Mucosa of rectum (tissue), 2 donors: Measurements from ENCODE around the gene CPNE1.
A peak's percentile ranks its signal among the peaks of the same experiment; 100 is the strongest.
"Not testable (repeated sequence)": the region's sequence is repeated elsewhere in the genome, so short reads cannot be mapped to it uniquely, and the experiment has no call there.

Experiments used
- H3K27ac ChIP-seq, 2 donors: one replicate each; pipeline ENCODE4 v1.7.0; 2013; ENCODE audit warnings: inconsistent platforms in 2 of 2, low read depth in 2 of 2, low read length in 2 of 2
- H3K27me3 ChIP-seq, 2 donors: one replicate each; pipeline ENCODE4 v1.7.0; 2013; ENCODE audit warnings: low read length in 2 of 2; ENCODE audit not compliant: control insufficient read depth in 2 of 2, insufficient read depth in 2 of 2
- H3K36me3 ChIP-seq, 2 donors: one replicate each; pipeline ENCODE4 v1.7.0; 2013; ENCODE audit warnings: low read length in 2 of 2; ENCODE audit not compliant: control insufficient read depth in 2 of 2, insufficient read depth in 2 of 2
- H3K4me1 ChIP-seq, 2 donors: one replicate each; pipeline ENCODE4 v1.7.0; 2013; ENCODE audit warnings: low read length in 2 of 2, mild to moderate bottlenecking in 1 of 2; ENCODE audit not compliant: control insufficient read depth in 2 of 2, insufficient read depth in 2 of 2
- H3K4me3 ChIP-seq, 2 donors: one replicate each; pipeline ENCODE4 v1.7.0; 2013; ENCODE audit warnings: low read length in 2 of 2
- H3K9ac ChIP-seq, 2 donors: one replicate each; pipeline ENCODE4 v1.7.0; 2013; ENCODE audit warnings: low read length in 2 of 2, low read depth in 1 of 2, mild to moderate bottlenecking in 1 of 2
- H3K9me3 ChIP-seq, 2 donors: one replicate each; pipeline ENCODE4 v1.7.0; 2013; ENCODE audit warnings: low read length in 2 of 2; ENCODE audit not compliant: control insufficient read depth in 2 of 2
- donor health status: healthy.
- donor health status: Normal muscosa, but diverticular disease.

The CPNE1 gene

GRCh38 chr20:35705894-35706293, 41.2 kb upstream of the CPNE1 start:
- H3K36me3 ChIP-seq, result peaks cover 72 to 79% of the 10 kb centered on the region in 2 donors
- H3K9me3 ChIP-seq, H3K4me1 ChIP-seq, H3K27ac ChIP-seq, H3K9ac ChIP-seq, H3K4me3 ChIP-seq, H3K27me3 ChIP-seq: not testable (repeated sequence)

DNA sequence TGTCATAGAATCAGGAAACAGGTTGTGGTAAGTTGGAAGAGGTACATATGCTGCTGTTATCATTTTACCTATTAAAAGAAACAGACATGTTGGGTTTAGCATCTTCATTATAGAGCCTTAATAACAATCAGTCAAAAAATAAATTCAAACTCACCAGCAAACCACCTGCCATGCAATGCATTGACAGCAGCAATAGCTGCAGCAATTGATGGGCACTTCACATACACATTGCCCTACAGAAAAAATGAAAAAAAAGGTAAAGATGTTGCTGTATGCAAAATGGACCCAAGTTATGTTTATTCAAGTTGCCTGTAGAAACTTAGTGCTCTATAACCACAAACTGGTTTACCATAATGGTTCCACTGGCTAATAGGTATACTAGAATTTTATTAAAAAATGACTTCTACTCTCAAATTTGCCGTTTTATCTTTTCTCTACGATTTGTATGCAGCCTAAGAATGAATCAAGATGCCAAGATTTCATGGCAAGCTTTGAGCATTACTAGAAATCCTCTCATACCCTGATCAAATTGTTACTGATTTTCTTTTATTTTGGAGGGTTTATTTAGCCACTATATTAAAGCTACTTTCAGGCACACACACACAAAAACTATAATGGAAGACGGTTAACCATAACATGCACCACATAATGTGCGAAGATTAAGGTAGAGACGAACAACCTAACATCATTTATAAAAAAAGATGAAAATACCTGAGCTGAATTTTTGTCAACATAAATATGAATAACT, 40.0 kb upstream of the CPNE1 start:
- Histone ChIP-seq H3K9me3 (no peaks in the 10 kb centered on the region), H3K4me3 (no peak overlapping the region), H3K9ac (no peak overlapping the region), H3K27me3 (no peaks in the 10 kb centered on the region), H3K4me1 (peaks cover 10 to 11% of the 10 kb centered on the region in 2 donors), H3K27ac (no peak overlapping the region), H3K36me3 (peaks cover 61 to 68% of the 10 kb centered on the region in 2 donors)

- Histone ChIP-seq H3K27ac (no peak overlapping the region), H3K4me3 (no peak overlapping the region), H3K9me3 (no peaks in the 10 kb centered on the region), H3K36me3 (peaks cover 48 to 57% of the 10 kb centered on the region in 2 donors), H3K9ac (no peak overlapping the region), H3K27me3 (no peaks in the 10 kb centered on the region), H3K4me1 (peaks cover 17% of the 10 kb centered on the region in 2 donors)
These were observed 38.4 kb upstream of the CPNE1 start for GRCh38 chr20:35702824-35703695.

DNA sequence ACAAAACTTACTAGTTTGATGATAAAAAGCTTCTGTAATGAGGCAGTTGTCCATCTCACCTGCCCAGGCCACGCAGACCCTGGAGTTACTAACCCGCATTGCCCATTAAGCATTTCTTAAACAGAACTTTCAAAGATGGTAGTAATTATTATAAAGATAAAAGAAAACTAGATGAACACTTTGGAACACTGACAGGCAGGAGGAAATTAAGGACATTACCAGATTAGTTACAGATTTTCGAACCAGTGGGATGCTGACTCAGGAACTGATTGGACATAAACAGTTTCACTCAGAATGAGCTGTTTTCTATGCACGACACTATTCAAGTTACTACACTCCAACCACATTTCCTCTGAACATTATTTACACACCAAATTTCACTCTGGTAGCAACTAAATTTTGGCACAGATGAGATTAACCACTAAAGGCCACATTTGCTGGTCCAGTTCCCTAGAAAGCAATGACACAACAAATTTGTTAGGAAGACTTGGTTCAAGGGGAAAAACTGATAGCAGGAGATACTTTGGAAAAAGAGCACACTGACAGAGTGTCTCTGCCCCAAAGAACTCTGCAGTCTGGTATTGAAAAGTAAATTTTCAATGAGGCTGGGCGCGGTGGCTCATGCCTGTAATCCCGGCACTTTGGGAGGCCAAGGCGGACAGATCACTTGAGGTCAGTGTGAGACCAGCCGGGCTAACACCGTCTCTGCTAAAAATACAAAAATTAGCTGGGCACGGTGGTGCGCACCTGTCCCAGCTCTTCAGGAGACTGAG, 37.5 kb upstream of the CPNE1 start:
- peaks cover 41 to 51% of the 10 kb centered on the region in 2 donors for H3K36me3 ChIP-seq
- H3K4me1 ChIP-seq, result peaks cover 18 to 20% of the 10 kb centered on the region in 2 donors

GRCh38 chr20:35700625-35701148, 36.0 kb upstream of the CPNE1 start:
- Histone ChIP-seq H3K27ac (no peak overlapping the region), H3K27me3 (no peaks in the 10 kb centered on the region), H3K36me3 (peaks cover 33 to 43% of the 10 kb centered on the region in 2 donors), H3K9me3 (no peaks in the 10 kb centered on the region), H3K9ac (peak overlapping the region in 1 of 2 donors; percentile 98), H3K4me1 (peaks cover 18 to 20% of the 10 kb centered on the region in 2 donors), H3K4me3 (peak overlapping the region in 1 of 2 donors; percentile 94)

More for the DNA sequence above, 37.5 kb upstream of the CPNE1 start:
- H3K4me3 ChIP-seq, result no peak overlapping the region
- no peak overlapping the region for H3K9ac ChIP-seq
- no peak overlapping the region for H3K27ac ChIP-seq
- H3K9me3 ChIP-seq, result no peaks in the 10 kb centered on the region
- H3K27me3 ChIP-seq, result no peaks in the 10 kb centered on the region

GRCh38 chr20:35699957-35700624, 35.4 kb upstream of the CPNE1 start:
- H3K36me3 ChIP-seq, result peaks cover 33 to 43% of the 10 kb centered on the region in 2 donors

DNA sequence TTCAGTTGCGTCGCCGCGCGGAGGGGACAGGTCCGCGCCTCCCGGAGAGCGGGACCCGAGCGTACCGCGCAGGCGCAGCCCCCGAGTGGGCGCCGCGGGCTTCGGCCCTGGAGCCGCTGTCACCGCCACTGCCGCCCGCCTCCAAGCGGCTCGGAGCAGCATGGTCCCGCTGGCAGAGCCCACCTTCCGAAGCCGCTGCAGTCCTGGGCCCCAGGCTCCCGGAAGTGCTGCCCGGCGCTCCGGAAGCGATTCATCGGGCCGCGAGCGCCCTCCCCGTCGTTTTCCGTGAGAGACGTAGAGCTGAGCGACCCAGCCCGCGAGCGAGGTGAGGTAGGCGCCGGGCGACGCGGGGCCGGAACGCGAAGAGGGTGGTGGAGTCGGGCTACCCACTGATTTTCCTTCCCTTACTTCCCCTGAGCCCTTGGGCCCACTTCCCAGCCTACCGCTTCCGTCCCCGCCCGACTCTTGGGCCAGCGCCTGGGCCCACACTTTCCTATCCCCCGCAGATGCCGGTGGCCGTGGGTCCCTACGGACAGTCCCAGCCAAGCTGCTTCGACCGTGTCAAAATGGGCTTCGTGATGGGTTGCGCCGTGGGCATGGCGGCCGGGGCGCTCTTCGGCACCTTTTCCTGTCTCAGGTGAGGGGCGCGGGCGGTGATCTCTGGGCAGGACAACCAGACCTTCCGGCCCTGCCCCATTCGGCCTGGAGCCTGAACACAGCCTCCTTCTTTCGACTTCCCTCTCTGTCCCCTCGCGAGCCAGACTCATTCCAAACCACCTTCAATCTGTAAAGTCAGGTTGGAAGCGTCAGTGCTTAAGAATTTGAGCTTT, 34.6 kb upstream of the CPNE1 start, which contains the start of the genes NFS1 and ROMO1:
NFS1 (minus strand) TSS at position 226 of the 830 bp plus-strand sequence; CDS start at position 162, 64 bp downstream.
ROMO1 (plus strand) TSS at position 279 of the 830 bp plus-strand sequence; CDS start at position 507, 228 bp downstream.
- Histone ChIP-seq H3K9ac (peak within 1 kb of the TSS; percentile 93 to 98), H3K27ac (peak within 1 kb of the TSS; percentile 89 to 94), H3K4me3 (peak within 1 kb of the TSS; percentile 94 to 99), H3K9me3 (no peaks in the 10 kb centered on the region), H3K4me1 (peaks cover 18 to 20% of the 10 kb centered on the region in 2 donors), H3K36me3 (peaks cover 27 to 37% of the 10 kb centered on the region in 2 donors), H3K27me3 (no peaks in the 10 kb centered on the region)

More at GRCh38 chr20:35699957-35700624, 35.4 kb upstream of the CPNE1 start:
- Histone ChIP-seq H3K4me3 (peak overlapping the region; percentile 94 to 99), H3K4me1 (peaks cover 18 to 20% of the 10 kb centered on the region in 2 donors), H3K27me3 (no peaks in the 10 kb centered on the region), H3K27ac (peak overlapping the region; percentile 89 to 94), H3K9me3 (no peaks in the 10 kb centered on the region), H3K9ac (peak overlapping the region; percentile 93 to 98)

GRCh38 chr20:35698298-35699126, 33.8 kb upstream of the CPNE1 start:
- Histone ChIP-seq H3K36me3 (peaks cover 19 to 29% of the 10 kb centered on the region in 2 donors), H3K9ac (peak overlapping the region; percentile 93 to 98), H3K4me3 (peak overlapping the region; percentile 94 to 99), H3K9me3 (no peaks in the 10 kb centered on the region), H3K4me1 (peaks cover 18 to 20% of the 10 kb centered on the region in 2 donors), H3K27me3 (no peaks in the 10 kb centered on the region), H3K27ac (peak overlapping the region; percentile 89 to 94)
